Stimulated activated CD4-positive, alpha-beta T cell treated with anti-CD3 and anti-CD28 coated beads, Interleukin-2, amount 100 ng/mL, for 48 hours (primary cell): Measurements from ENCODE around the gene ARID3A.
"Not testable (repeated sequence)": the region's sequence is repeated elsewhere in the genome, so short reads cannot be mapped to it uniquely, and the experiment has no call there.

Source experiments
- DNase-seq, 2 donors: peaks; one replicate each; pipeline ENCODE4 v3.0.0-alpha.2; 2020

ARID3A gene

GRCh38 chr19:925526-926322 lies at the start of gene ARID3A:
TSS of gene ARID3A (plus strand) at chr19:926035. CDS start at chr19:929529, 3,494 bp downstream.
- DNase-seq = peak; percentile 59 to 78

- DNase-seq = no peak
Measured at GRCh38 chr19:876089-876488, 49.7 kb upstream of the ARID3A start.

GRCh38 chr19:876780-877314 lies 49.0 kb upstream of the ARID3A start:
- no peak for DNase-seq

GRCh38 chr19:877992-878660 lies 47.7 kb upstream of the ARID3A start:
- not testable (repeated sequence) for DNase-seq

- not testable (repeated sequence) for DNase-seq
Measured at GRCh38 chr19:878751-879561, 46.9 kb upstream of the ARID3A start.

GRCh38 chr19:879711-880438 lies 46.0 kb upstream of the ARID3A start:
- no peak for DNase-seq

- DNase-seq = no peak
Measured at GRCh38 chr19:881385-882071, 44.3 kb upstream of the ARID3A start.

GRCh38 chr19:882871-883497 lies 42.9 kb upstream of the ARID3A start:
- DNase-seq = no peak

- DNase-seq = no peak
Measured at GRCh38 chr19:883661-884211, 42.1 kb upstream of the ARID3A start.

- no peak for DNase-seq
Measured at GRCh38 chr19:884420-885211, 41.2 kb upstream of the ARID3A start.

- DNase-seq = no peak
Measured at GRCh38 chr19:885536-886224, 40.2 kb upstream of the ARID3A start.

GRCh38 chr19:887072-887471 lies 38.8 kb upstream of the ARID3A start:
- DNase-seq = no peak

GRCh38 chr19:887599-887998 lies 38.2 kb upstream of the ARID3A start:
- no peak for DNase-seq

GRCh38 chr19:888581-889385 lies 37.1 kb upstream of the ARID3A start:
- DNase-seq = no peak

- DNase-seq = no peak
Measured at GRCh38 chr19:889662-890295, 36.1 kb upstream of the ARID3A start.

GRCh38 chr19:890831-891230 lies 35.0 kb upstream of the ARID3A start:
- DNase-seq = no peak

- DNase-seq = not testable (repeated sequence)
Measured at GRCh38 chr19:891421-892200, 34.2 kb upstream of the ARID3A start.
